ENCODE results near the gene DYNC1H1.

Gene DYNC1H1

DNA sequence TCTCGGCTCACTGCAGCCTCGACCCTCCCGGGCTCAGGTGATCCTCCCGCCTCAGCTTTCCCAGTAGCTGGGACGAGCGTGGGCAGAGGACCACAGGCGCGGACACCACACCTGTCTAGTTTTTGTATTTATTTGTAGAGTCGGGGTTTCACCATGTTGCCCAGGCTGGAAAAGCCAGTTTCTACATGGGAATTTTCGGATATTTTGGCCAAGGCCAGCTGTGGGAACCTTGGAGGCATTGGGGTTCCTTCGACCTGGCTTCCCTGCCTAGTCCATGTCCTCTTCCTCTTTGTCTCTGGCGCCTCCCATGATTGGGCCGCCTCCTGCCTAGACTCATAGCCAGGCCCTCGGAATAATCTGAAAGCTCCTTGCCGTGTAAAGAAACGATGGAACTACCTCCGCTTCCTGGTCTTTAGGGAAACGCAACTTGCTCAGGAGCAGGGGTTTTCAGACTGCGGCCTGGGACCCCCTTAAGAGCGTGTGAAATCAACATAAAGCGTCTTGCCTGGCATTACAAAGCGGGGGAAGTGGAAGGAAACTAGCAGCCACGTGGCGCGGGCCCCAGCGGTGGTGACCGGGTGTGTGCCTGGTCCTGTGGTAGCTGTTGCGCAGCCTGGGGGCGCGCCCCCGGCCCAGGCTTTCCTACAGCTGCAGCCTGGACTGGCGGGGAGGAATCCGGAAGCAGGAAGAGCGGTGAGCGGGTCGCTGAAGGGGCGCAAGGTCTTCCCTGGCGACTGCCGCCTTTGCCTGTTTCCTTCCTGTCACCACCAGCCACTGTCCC is 123.8 kb downstream of the DYNC1H1 start:
- peak; percentile 7 for DNase-seq (ENCODE audit: low read depth, low spot score)

- DNase-seq (ENCODE audit: low read depth, low spot score) = no peak
Measured at GRCh38 chr14:102089621-102090343, 125.4 kb downstream of the DYNC1H1 start.

DNA sequence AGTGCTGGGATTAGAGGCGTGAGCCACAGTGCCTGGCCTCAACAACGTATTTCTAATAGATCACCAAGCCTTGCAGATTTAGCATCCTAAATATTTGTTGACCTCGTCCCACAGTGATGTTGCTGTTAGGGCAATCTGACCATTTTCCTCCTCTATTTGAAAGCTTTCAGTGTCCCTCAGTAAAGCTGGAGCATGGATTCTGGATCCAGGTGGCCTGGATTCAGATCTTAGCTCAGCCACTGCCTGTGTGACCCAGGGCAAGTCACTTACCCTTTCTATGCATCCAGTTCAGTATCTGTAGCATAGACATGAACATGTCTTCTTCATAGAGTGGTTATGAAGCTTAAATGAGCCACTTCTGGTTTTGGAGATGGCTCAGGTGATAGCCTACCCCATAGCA is 126.3 kb downstream of the DYNC1H1 start:
- no peak for DNase-seq (ENCODE audit: low read depth, low spot score)

DNA sequence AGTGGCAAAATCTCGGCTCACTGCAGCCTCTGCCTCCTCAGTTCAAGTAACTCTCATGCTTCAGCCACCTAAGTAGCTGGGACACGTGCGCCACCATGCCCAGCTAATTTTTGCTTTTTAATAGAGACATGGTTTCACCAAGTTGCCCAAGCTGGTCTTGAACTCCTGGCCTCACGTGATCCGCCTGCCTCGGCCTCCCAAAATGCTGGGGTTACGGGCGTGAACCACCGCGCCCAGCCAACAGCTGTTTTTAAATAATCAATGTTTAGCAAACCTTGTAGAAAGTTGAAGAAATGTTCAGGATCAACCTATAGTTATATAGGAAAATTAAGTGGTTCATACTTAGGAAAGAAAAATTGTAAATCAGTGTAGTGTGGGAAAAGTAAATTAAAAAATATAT is 128.4 kb downstream of the DYNC1H1 start:
- no peak for DNase-seq (ENCODE audit: low read depth, low spot score)

GRCh38 chr14:102094101-102094500 is 129.7 kb downstream of the DYNC1H1 start:
- no peak for DNase-seq (ENCODE audit: low read depth, low spot score)

GRCh38 chr14:102095231-102095870 is 131.0 kb downstream of the DYNC1H1 start:
- DNase-seq (ENCODE audit: low read depth, low spot score) = no peak

- no peak for DNase-seq (ENCODE audit: low read depth, low spot score)
Measured at GRCh38 chr14:102095871-102096568, 131.6 kb downstream of the DYNC1H1 start.

- peak; percentile 25 for DNase-seq (ENCODE audit: low read depth, low spot score)
Measured at GRCh38 chr14:102096569-102097188, 132.3 kb downstream of the DYNC1H1 start.

DNA sequence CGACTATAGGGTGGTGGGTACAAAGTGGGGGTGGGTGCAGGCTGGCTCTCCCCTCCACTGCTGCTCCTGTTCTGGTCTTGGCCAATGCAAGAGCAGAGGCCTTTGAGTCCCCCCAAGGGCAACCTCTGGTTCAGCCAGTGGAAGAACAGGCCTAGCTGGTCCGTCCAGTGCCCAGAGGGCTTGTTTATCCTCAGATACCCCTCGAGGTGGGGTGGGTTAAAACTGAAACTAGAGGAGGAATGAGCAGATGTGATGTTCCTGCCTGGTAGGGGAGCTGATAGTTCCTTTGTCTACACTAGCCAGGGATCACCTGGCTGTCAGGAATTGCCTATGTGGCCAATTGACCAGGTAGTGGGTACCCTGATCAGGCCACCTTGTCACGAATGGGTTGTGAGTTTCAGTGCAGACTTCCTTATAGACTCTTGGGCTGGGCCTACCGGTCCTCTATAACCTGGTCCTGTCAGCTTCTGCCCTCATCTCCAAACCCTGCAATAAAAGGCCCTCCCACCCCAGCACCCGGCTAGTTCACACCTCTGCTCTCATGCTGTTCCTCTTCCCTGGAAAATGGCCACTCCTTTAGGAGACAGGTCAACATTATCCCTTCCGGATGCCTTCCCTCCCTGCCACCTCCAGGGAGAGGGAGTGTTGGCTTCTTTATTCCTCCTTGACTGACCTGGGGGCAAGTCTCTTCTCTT is 133.2 kb downstream of the DYNC1H1 start:
- no peak for DNase-seq (ENCODE audit: low read depth, low spot score)

GRCh38 chr14:102103062-102103695 is 138.8 kb downstream of the DYNC1H1 start:
- DNase-seq (ENCODE audit: low read depth, low spot score) = no peak

- no peak for DNase-seq (ENCODE audit: low read depth, low spot score)
Measured at GRCh38 chr14:102105369-102105768, 141.0 kb downstream of the DYNC1H1 start.

Data from activated naive CD8-positive, alpha-beta T cell treated with anti-CD3 and anti-CD28 coated beads, Interleukin-2, amount 50 U/mL, for 16 hours (primary cell).